GF-D8 (cell line): ENCODE data around the gene AP2A2.

Experiments
- DNase-seq: peaks from one replicate; lab custom pipeline; 2025; lab: John Stamatoyannopoulos, UW

The AP2A2 gene

DNA sequence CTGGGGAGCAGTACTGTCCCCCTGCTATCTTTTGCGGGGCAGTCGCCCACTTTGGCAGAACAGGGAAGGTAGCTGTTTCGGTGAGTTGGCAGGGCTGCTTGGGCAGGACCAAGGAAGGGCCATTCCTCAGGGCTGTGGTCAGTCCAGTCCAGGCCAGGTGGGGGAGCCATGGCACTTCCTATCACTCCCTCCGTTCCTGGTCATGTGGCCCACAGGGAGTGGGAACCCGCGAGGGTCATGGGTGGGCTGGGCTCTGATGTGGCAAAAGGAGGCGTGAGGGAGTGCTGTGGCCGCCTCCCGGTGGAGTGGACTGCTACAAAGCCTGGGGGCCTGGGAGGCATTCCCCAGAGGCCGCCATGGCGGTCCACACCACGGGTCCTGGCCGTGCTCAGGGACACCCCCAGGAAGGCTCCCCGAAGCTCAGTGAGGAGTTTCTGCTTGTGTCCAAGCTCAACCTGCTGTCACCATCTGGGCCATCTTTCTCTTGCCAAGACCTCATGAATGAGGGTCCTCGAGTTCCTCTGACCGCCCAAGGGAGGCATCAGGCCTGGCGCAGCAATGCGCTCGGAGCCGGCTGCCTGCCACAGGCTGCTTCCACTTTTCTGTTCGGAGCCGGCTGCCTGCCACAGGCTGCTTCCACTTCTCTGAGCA, 27.0 kb upstream of the AP2A2 start:
- DNase-seq: no peak

DNA sequence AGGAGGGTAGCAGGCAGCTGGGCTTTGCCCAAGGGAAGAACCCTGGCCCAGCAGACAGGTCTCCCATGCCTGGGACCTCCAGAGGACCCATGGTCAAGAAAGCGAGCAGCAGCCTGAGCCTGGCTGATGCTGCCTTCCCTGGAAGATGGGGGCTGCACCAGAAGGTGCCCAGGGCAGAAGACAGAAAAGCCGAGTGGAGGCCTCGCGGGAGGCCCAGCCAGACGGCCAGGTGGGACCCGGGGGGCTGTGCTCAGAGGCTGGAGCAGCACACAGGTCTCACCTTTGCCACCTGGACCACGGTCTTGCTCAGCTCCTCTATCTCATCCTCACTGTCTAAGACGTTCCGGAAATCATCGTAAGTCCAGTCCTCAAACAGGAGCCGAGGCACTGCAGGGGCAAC, 25.9 kb upstream of the AP2A2 start:
- DNase-seq: no peak

DNA sequence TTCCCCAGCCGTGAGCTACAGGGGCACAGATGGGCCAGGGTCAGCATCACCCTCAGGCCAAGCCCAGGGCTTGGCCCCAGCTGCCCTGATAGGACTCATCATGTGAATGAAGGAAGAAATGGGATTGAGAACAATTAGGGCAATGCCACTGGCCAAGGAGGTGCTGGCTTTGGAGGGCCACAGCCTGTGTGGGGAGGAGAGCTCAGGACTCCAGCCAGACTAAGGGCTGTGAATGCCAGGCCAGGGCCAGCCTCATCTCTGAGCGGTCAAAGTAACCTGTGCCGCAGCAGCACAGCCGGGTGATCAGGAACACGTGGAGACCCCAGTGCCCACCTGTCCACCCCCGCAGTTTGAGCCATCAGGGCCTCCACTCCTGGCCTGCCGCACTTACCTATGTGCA, 25.1 kb upstream of the AP2A2 start:
- DNase-seq: no peak

DNA sequence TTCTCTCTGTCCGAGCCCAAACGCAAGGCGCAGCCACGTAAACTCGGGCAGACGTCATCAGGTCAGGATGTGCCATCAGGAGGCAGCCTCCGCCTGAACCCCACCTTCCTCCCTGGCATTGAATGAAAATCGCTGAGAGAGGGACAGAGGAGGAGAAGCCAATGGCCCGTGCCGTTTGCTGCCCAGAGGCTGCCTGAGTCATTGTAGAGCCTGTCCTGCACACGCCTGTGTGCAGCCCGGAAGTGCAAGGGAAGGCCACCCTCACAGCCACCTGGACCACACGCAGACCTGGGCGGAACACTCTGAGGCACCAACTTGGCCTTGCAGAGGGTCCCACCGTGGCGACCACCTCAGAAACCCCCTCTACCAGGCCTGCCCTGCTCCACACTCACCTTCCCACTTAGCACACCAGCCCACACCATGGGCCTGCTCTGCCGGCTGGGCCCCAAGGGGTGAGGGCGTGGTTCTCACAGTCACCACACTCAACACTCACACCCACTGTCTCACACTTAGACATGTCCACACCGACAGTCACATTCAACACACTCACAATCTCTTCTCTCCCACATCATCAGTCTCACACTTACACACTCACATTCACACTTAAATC, 24.1 kb upstream of the AP2A2 start:
- no peak for DNase-seq

DNA sequence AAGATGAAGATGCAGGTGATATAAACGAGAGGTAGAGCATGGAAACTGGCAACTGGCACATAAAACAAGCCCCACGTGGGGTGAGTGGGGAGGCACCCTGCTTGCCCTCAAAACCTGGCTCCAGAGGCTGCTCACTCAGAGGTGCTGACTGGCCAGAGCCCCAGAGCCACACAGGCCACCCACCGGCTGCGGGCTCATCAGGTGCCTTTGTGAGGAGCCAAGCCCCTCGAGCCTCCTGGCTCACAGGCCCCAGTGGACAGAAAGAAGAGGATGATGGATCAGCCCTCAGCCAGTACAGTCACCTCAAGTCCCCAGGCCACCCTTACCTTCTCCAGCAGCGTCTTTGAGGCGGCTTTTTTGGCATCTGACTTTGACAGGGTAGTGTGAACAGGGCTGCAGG, 21.3 kb upstream of the AP2A2 start:
- DNase-seq: no peak

DNA sequence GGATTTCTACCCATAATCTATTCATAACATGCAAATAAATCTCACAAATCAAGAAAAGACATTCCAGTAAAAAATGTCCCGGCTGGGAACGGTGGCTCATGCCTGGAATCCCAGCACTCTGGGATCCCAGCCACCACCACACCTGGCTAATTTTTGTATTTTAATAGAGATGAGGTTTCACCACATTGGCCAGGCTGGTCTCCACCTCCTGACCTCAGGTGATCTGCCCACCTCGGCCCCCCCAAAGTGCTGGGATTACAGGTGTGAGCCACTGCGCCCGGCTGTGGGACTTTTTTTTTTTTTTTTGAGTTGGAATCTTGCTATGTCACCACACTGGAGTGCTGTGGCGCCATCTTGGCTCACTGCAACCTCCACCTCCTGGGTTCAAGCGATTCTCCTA, 19.7 kb upstream of the AP2A2 start:
- no peak for DNase-seq

DNA sequence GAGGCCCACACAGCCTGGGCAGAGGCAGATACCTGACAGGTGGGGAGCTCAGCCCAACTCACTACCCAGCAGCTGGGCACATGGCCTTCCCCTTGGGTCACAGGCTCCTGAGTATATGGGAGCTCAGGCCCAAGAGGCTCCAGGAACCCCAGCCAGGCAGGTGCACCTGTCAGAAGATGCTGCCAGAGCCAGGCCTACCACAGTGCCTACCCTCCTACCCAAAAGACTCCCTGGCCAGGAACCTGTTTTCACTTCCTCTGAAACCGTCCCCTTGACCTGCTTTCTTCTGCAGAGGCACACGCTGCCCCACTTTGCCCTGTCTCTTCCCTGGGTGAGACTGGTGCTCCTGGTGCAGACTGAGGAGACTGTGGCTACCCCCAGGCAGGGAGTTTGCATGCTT, 18.0 kb upstream of the AP2A2 start:
- no peak for DNase-seq

DNA sequence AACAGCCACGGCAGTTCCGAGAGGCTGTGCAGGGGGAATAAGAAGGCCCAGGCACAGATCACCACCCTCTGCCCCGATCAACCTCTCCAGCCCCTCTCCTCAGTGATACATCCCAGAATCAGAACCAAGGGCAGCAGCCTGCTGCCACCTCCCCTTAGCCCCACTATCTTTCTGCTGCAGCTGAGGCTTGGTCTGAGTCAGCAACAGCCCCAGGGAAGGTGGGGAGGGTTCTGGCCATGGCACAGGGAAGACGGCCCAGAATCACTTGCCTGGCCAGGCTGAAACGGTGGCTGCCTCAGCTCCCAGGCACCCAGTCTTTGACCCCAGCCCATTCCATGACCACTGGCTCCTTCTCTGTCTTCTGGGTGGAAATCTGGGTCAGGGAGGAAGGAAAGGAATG, 17.4 kb upstream of the AP2A2 start:
- DNase-seq: no peak

DNA sequence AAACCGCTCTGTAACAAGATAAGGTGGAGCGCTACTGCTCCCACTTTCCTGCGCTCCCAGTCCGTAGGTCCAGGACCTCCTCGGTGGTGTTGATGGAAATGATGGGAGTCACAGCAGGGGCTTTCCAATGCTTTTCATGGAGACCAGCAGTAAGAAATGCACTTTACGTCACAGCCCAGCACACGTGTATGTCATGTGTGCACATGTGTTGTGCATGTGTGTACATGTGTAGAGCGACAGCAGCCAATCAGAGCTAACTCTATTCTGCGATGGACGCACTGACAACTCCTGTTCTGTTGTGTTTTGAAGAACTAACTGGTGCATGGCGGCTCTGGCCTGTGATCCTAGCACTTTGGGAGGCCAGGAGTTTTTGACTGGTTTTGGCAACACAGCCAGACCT, 16.3 kb upstream of the AP2A2 start:
- no peak for DNase-seq

DNA sequence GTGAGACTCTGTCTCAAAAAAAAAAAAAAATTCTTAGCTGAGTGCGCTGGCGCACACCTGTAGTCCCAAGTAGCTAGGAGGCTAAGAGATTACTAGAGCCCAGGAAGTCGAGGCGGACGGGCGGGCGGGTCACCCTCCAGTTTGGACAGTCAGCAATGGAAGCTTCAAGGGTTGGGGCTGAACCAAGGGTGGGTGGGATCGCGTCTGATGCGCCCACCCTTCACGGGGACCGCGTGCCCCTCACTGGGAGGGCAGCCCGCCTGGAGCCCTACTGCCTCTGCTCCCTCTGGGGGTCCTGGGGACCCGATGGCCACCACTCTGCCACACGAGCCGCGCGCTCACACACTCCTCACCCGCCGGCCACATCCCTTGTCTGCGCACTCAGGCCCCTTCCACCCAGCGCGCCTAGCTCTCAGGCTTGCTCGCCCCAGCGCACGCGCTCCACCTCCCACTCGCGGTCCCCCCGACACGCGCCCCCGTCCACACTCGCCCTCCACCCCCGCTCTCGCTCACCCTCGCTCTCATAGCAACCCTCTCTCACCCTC, 15.6 kb upstream of the AP2A2 start:
- no peak for DNase-seq

DNA sequence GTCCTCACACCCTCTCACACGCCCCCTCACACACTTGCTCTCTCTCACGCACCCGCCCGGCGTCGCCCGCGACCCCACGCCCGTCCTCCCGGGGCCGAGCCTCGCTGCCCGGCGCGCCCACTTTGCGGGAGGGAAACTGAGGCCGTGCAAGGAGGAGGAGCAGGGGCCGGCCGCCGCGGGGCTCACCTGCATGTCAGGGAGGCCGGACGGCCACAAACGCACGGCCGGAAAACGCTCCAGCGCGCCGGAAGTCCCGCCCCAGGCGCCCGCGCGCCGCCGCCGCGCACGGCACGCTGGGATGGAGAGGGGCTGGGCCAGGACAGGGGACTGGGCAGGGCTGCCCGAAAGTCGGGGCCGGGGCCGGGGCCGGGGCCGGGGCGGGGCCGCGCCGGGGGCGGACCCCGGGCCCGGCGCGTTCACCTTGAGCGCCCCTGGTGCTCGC, 15.1 kb upstream of the AP2A2 start, which contains the start of gene CHID1:
Gene CHID1 (minus strand): TSS at position 222 of the 442 bp plus-strand sequence. CDS start 5,994 bp downstream, outside the sequence.
- peak; percentile 14 for DNase-seq

DNA sequence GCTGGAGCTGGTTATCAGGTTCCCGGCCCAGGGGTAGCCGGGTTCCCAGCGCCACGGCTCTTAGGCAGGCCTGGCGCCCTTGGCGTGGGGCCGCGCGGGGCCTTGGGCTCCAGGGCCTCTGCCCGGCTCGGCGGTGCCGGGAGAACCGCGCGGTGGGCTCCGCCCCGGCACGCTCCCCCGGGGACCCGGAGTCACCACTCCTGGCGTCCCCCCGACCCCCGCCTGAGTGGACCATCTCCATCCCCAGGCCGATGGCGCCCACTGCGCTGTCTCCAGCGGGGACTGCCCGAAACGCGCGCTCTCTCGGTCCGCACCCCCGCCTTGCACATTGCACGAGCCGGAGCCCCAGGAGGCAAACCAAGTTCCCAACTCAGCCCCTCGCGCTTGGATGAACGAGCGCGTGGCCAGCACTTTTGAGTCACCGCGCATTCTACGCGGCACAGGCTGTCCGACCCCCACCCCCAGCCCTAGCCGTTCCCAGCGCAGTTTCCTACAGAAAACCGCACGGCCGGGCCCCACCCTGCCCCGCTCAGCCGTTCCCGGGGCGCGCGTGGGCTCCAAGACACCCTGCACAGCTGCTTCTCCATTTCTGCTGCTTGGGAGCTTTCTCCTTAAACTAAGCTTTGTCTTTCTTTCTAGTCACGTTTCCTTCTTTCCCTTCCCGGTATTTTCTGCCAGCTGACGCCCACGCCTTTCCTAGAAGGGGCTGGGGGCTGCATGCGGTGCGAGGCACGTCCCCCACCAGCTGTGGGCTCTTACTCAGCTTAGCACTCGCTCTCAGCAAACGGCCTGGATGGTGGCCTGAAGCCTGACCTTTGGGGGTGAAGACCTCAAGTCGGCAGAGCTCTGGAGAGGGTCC, 14.4 kb upstream of the AP2A2 start:
- DNase-seq: no peak

DNA sequence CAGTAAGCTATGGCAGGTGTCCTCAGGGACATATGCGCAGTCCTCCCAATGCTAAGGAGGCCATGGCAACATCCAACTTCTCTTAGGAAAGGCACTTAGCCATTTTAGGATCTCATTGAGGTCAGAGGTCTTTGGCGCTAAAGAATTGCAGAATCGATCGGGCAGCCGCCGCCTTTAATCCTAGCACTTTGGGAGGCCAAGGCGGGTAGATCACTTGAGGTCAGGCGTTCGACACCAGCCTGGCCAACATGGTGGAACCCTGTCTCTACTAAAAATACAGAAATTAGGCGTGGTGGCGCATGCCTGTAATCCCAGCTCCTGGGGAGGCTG, 13.8 kb upstream of the AP2A2 start:
- DNase-seq: no peak

DNA sequence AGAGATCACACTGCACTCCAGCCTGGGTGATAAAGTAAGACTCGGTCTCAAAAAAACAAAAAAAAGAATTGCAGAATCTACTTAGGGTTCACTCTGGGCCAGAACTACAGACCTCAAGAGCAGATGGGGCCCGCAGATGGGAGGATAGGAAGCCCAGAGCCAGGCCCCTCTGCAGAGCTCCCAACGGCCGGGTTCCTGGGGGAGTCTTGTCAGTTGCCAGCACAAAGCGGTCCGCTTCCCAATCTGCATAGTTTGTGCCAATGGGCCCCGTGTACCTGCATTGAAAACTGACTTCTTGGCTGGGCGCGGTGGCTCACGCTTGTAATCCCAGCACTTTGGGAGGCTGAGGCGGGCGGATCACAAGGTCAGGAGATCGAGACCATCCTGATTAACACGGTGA, 13.4 kb upstream of the AP2A2 start:
- no peak for DNase-seq

DNA sequence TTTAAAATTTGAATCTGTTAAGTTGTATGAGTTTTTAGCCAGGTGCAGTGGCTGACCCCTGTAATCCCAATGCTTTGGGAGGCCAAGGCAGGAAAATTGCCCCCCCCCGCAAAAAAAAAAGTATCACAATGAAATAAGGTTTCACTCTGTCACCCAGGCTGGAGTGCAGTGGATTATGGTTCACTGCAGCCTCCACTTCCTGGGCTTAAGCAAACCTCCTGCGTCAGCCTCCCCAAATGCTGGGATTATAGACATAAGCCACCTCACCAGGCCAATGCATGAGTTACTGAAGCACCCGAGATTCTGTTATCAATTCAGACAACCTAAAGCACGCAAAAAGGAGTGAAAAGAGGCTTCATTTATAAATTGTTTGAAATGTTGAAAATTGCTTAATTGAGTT, 12.6 kb upstream of the AP2A2 start:
- no peak for DNase-seq

DNA sequence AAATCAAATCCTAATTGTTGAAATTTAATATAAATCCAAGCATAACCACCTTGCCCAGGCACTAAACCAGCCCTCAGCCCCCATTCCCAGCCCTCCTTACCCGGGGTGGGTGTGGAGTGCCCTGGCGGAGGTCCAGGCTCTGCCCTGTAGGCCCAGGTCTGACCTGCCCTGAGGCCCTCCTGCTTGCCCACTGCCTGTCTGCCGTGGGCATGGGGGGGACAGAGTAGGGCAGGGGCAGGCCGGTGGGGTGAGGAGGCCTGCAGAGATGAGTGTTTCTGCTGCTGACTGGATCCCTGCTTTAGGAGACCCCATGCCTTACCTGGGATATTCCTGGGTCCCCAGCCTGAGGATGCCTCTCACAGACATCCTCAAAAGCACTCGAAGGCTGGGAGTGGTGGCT, 11.5 kb upstream of the AP2A2 start:
- DNase-seq: no peak

DNA sequence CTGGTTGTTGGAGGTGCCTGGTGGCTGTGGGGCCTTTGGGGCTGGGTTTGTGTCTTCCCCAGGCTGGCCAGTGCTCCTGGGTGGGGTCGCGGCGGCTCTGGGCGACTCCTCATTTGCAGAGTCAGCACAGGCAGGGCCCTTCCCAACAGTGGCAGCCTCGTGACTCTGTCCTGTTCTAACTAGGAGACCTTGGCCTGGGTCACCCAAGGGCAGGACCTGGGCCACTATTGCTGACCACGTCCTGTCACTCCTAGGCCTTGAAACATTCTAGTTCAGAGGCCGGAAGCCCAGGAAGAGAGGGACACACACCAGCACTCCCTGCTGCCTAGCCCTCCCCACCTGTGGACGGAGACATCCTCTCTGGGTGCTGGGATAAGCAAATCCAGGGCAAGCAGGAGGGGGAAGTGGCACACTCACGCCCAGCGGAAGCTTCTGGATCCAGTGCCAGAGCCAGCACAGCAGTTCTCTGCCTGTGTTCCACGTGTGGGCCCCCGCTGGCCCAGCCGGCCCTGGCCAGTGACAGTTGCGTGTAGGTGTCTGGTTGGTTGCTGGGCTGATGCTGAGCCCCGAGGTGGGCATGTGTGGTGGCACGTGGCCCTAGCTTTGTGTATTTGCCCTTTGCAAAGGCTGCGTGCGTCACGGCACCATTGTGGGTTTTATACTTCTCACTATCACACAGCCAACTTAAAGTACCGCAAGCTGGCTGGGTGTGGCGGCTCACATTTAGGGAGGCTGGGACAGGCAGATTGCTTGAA, 10.7 kb upstream of the AP2A2 start:
- no peak for DNase-seq

DNA sequence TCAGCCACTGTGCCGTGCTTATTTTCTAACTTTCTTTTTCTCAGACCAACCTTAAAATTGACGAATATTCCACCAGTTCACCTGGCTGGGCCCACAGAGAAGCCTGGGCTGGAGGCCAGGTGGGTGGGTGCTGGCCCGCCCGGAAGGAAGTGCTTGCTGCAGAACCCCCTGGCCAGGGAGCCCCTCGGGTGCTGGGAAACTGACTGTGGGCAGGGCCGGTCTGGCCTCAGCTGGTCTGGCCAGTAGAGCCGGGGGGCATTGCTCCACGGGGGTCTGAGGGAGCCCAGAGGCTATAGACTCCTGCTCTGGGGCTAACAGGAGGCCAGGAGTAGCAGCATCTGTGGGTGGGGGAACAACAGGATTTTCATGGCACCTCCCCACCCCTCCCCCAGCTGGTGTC, 8.2 kb upstream of the AP2A2 start:
- DNase-seq: no peak

DNA sequence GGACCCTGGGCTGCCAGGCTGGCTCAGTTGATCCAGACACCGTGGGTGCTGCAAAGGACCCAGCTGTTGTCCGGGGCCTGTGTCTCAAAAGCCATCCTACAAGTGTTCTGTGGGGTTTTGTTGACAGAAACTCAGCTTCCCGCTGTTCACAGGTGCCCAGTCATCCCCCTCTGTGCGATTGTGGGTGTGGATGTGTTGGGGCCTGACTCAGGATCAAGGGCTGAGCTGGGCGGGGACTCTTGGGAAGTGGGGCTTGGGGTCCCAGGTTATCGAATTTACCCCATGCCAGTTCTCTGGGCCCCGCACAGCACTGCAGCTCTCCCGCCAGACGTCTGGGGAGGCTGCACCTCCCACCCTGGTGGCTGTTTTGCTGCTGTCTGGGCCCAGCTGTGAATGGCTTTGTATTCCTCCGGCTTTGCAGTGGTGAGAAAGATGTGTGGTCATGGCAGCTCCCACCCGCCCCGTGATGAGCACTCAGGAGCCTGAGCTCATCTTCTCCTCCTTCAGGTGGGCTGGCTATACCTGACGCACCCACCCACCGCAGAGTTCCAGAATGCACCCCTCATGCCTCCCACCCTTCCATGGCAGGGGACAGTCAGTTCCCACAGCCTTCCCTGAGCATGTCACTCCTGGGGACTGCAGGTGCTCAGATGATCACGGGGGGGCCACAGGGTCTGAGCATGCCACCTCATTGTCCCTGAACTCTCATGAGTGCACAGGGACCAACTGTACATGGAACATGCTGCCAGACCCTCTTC, 3.6 kb upstream of the AP2A2 start:
- no peak for DNase-seq

DNA sequence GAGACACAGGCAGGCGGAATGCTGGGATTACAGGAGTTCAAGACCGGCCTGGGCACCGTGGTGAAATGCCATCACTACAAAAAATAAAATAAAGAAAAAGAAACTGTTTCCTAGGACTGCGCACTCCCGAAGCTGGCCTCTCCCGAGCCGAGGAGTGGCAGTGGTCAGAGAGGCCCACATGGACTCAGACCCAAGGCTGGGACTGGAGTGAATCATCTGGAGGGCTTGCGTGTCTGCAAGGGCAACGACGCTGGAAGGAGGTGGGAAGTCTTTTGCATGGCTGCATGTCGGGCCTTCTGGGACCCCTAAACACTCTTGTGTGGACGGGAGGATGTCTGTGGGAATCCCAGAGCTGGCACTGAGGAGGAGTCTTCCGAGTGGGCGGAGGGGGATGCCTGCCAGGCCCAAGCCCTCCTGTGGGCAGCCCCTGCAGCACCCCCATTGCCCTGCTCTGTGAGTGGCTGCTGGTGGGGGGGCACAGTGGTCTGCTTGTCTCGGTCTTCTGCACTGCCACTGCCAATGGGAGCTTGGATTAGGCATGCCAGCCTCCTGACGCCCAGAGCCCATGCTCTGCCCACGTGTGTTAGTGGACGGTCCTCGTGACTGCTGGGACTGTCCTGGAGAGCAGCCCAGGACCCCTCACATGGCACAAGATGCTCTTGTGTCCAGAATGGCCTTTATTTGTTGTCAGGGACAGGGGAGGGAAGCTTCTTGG, 1.8 kb upstream of the AP2A2 start:
- no peak for DNase-seq
